Activated B cell treated with CpG ODN at 0.5 μM for 24 hours (primary cell): ENCODE results near the gene STK25. TPM values are rescaled to one million over a fixed set of nuclear protein-coding genes. Genes with fewer than 3 reads are reported as not detected.
"Not testable (repeated sequence)": the region's sequence is repeated elsewhere in the genome, so short reads cannot be mapped to it uniquely, and the experiment has no call there.

Experiments used
- ATAC-seq: fragments of 200-7000 bp; cut with Tn5 transposase; one replicate; pipeline ENCODE4 v1.10.0; 2021; ENCODE audit warnings: low read depth, mild to moderate bottlenecking, moderate library complexity
- CTCF ChIA-PET: fragments of 350-600 bp; sonication (Branson Sonifier 250); formaldehyde crosslinking; loops from one replicate; lab custom pipeline; 2021; ENCODE audit warnings: antibody characterized with exemption; lab: Charles Lee
- POLR2A ChIA-PET: fragments of 350-600 bp; sonication (Branson Sonifier 250); formaldehyde crosslinking; loops from one replicate; lab custom pipeline; 2021; ENCODE audit warnings: antibody characterized with exemption; lab: Charles Lee
- DNase-seq: peaks from one replicate; pipeline ENCODE4 v3.0.0; 2022
- H3K27ac Mint-ChIP-seq: one replicate; pipeline ENCODE4 v1.8.0; 2020; ENCODE audit warnings: mixed read lengths
- H3K27me3 Mint-ChIP-seq: one replicate; pipeline ENCODE4 v1.8.0; 2021; ENCODE audit warnings: mixed read lengths
- H3K36me3 Mint-ChIP-seq: one replicate; pipeline ENCODE4 v1.8.0; 2021; ENCODE audit warnings: low read depth, mixed read lengths
- H3K4me1 Mint-ChIP-seq: one replicate; pipeline ENCODE4 v1.8.0; 2021; ENCODE audit warnings: mixed read lengths
- H3K4me3 Mint-ChIP-seq: one replicate; pipeline ENCODE4 v1.8.0; 2020; ENCODE audit warnings: mild to moderate bottlenecking, mixed read lengths
- H3K9me3 Mint-ChIP-seq: one replicate; pipeline ENCODE4 v1.8.0; 2020; ENCODE audit warnings: mixed read lengths
- CTCF ChIP-seq: fragments of 200-600 bp; IDR thresholded peaks from one replicate; pipeline ENCODE4 v1.8.0; 2022; ENCODE audit warnings: antibody characterized with exemption, mild to moderate bottlenecking
- intact Hi-C: fragments of 100-400 bp; cut with micrococcal nuclease; formaldehyde crosslinking; loops from one replicate; pipeline ENCODE4 v1.15.1; 2024
- total RNA-seq: library from RNA; stranded (reverse); gene quantifications from 2 replicates; pipeline ENCODE4 v1.2.3, GENCODE V29; 2022

STK25 gene
- total RNA-seq, 1 donor from 2014 or later: 151 TPM

DNA sequence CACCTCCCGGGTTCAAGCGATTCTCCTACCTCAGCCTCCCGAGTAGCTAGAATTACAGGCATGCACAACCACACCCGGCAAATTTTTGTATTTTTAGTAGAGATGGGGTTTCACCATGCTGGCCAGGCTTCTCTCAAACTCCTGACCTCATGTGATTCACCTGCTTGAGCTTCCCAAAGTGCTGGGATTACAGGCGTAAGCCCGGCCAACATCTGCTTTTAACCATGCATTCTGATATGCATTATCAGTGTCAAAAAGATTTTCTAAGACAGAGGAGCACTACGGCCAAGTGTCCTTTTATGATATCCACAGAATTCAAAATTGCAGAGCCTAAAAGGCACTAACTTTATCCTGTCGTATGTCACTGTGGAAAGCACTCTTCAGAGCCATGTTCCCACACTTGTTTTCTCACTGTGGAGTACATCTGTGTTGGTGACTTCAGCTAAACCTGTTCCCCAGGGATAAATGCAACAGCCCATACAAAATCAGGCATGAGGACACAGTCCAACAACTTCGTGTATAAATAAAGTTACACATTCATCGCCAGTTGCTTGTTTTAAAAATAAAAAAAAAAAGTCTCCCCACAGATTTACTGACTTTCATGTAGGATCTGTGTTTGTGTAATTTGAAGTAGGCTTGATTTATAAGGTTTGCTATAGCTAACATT, 56.4 kb downstream of the STK25 start:
- intact Hi-C loops: no loop called here
- Mint-ChIP-seq H3K4me3 (no peak overlapping the region), H3K36me3 (peaks cover 14% of the 10 kb centered on the region), H3K27me3 (no peaks in the 10 kb centered on the region), H3K27ac (no peak overlapping the region), H3K9me3 (no peaks in the 10 kb centered on the region), H3K4me1 (no peaks in the 10 kb centered on the region)
- DNase-seq (no peak), ATAC-seq (no peak)
- TF ChIP-seq CTCF: no peak
- ChIA-PET POLR2A (interaction anchor here (0.7 kb wide), 2 partner anchors 37 to 216 kb away, joined by 3 read pairs; no protein-coding TSS in a partner anchor), CTCF (no interaction called here)

- H3K4me3 Mint-ChIP-seq, H3K27ac Mint-ChIP-seq, H3K27me3 Mint-ChIP-seq, POLR2A ChIA-PET, H3K9me3 Mint-ChIP-seq, H3K4me1 Mint-ChIP-seq, intact Hi-C loops, DNase-seq, CTCF ChIA-PET, ATAC-seq: not testable (repeated sequence)
- H3K36me3 Mint-ChIP-seq: peaks cover 29% of the 10 kb centered on the region
Observed at GRCh38 chr2:241450092-241450491, 58.3 kb downstream of the STK25 start.

GRCh38 chr2:241445426-241445825, 63.0 kb downstream of the STK25 start:
- CTCF ChIA-PET: no interaction called here
- DNase-seq: no peak

DNA sequence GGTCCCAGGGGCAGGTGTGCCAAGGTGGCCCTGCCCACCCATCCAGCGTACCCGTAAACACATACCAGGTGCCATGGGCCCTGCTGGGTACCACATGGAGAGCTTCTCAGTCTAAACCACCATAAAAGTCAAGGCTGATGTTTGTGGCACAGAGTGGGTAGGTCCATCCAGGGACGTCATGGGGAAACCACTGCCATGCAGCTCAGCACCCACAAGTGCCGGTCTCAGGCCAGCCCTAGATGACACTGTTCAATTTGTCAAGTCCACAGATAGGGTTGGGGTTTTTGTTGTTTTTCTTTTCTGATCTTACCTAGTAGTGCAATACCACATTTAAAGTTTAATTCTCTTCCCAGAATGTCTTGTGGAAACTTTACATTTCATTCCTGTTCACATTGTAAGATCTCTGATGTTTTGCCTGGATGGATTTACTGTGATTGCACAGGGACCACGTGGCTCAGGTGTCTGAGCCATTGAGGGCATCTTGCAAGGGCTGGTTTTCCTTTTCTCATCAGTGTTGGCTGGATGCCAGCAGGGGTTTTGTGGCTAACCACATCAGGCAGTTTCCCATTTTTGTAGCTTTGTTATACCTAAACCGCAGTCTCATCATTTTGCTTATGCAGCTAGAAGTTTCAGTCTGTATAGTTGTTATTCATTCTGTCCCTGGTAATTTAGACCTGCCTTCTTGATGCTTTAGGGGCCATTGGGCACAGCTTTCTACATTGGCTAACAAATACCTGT, 64.7 kb downstream of the STK25 start:
- peak overlapping the region; percentile 12 for H3K4me3 Mint-ChIP-seq
- H3K9me3 Mint-ChIP-seq: no peaks in the 10 kb centered on the region
- peak; percentile 48 for DNase-seq
- peak; percentile 76 for ATAC-seq
- peaks cover 2% of the 10 kb centered on the region for H3K27me3 Mint-ChIP-seq
- H3K4me1 Mint-ChIP-seq: peaks cover 18% of the 10 kb centered on the region
- no peak for TF ChIP-seq CTCF
- ChIA-PET CTCF (interaction anchor here (1.6 kb wide), 1 partner anchor 184 kb away, joined by 3 read pairs; no protein-coding TSS in a partner anchor), POLR2A (interaction anchor here (0.6 to 0.7 kb wide), 3 partner anchors 67 to 349 kb away, joined by 3 to 11 read pairs (median 3); no protein-coding TSS in a partner anchor)
- no peak overlapping the region for H3K27ac Mint-ChIP-seq
- intact Hi-C loops: loop anchor here (5.0 kb wide), 1 partner anchor 86 kb away; the partner anchor contains the start of gene FARP2
- peaks cover 73% of the 10 kb centered on the region for H3K36me3 Mint-ChIP-seq

More at GRCh38 chr2:241445426-241445825, 63.0 kb downstream of the STK25 start:
- H3K27ac Mint-ChIP-seq: no peak overlapping the region
- H3K4me3 Mint-ChIP-seq: no peak overlapping the region
- H3K9me3 Mint-ChIP-seq: no peaks in the 10 kb centered on the region
- peaks cover 66% of the 10 kb centered on the region for H3K36me3 Mint-ChIP-seq
- POLR2A ChIA-PET: interaction anchor here (0.6 kb wide), 1 partner anchor 168 kb away, joined by 4 read pairs; no protein-coding TSS in a partner anchor
- no peak for TF ChIP-seq CTCF
- intact Hi-C loops: no loop called here
- H3K27me3 Mint-ChIP-seq: peaks cover 2% of the 10 kb centered on the region
- H3K4me1 Mint-ChIP-seq: peaks cover 18% of the 10 kb centered on the region
- no peak for ATAC-seq

Other genes with a start within 250 kb of the STK25 start
- gene HDLBP, start 192.9 kb downstream of the STK25 start, total RNA-seq: 158 and 168 TPM in 2 replicates
- 238 and 251 TPM in 2 replicates for gene SEPTIN2, start 192.7 kb downstream of the STK25 start, total RNA-seq
- gene FARP2, start 152.3 kb downstream of the STK25 start, total RNA-seq: 74.7 and 91.2 TPM in 2 replicates
- gene BOK, start 50.2 kb upstream of the STK25 start, total RNA-seq: 0.10 TPM in 1 of 2 replicates, not detected in the other
- gene THAP4, start 128.6 kb upstream of the STK25 start, total RNA-seq: 23.7 and 26.7 TPM in 2 replicates
- gene ATG4B, start 129.1 kb upstream of the STK25 start, total RNA-seq: 92.6 and 101 TPM in 2 replicates
- 29.2 and 34.7 TPM in 2 replicates for gene DTYMK, start 178.2 kb upstream of the STK25 start, total RNA-seq
- gene ING5, start 193.5 kb upstream of the STK25 start, total RNA-seq: 49.3 and 61.1 TPM in 2 replicates
- 37.7 and 55.4 TPM in 2 replicates for gene D2HGDH, start 226.0 kb upstream of the STK25 start, total RNA-seq